Tibial nerve (tissue), 4 donors: ENCODE data around the gene RNF157. TPM values are rescaled to one million over a fixed set of nuclear protein-coding genes. Genes with fewer than 3 reads are reported as not detected.

Experiments used
- DNase-seq, 2 donors: peaks; one replicate each; pipeline ENCODE4 v3.0.0-alpha.2; 2019; ENCODE audit warnings: low spot score in 2 of 2
- H3K27ac ChIP-seq, 4 donors: fragments of 200-600 bp; sonication (generic) in 3 of 4; one replicate each; pipeline ENCODE4 v1.5.1; 2017 to 2019; ENCODE audit warnings: mild to moderate bottlenecking in 1 of 4
- H3K27me3 ChIP-seq, 2 donors: fragments of 200-600 bp; sonication (generic) in 1 of 2; one replicate each; pipeline versions ENCODE4 v1.5.1 to v1.6.0; 2017 to 2019
- H3K36me3 ChIP-seq, 3 donors: fragments of 200-600 bp; sonication (generic); one replicate each; pipeline ENCODE4 v1.5.1; 2018 to 2019
- H3K4me1 ChIP-seq, 4 donors: fragments of 200-600 bp; sonication (generic) in 3 of 4; one replicate each; pipeline ENCODE4 v1.5.1; 2017 to 2019
- H3K4me3 ChIP-seq, 4 donors: fragments of 200-600 bp; sonication (generic) in 3 of 4; one replicate each; pipeline ENCODE4 v1.5.1; 2017 to 2019; ENCODE audit warnings: mild to moderate bottlenecking in 1 of 4, moderate library complexity in 1 of 4
- H3K9me3 ChIP-seq, 4 donors: fragments of 200-600 bp; sonication (generic) in 3 of 4; one replicate each; pipeline ENCODE4 v1.5.1; 2017 to 2019
- CTCF ChIP-seq, 5 experiments: fragments of 200-600 bp in 3 of 5; fragments of 450-650 bp in 2 of 5; sonication (generic) in 3 of 5; IDR thresholded peaks; one replicate each; pipeline ENCODE4 v1.5.1; 2016 to 2019; ENCODE audit warnings: antibody characterized with exemption in 5 of 5, mild to moderate bottlenecking in 3 of 5, moderate library complexity in 2 of 5
- EP300 ChIP-seq, 2 donors: sonication (generic); formaldehyde crosslinking; IDR thresholded peaks; one replicate each; pipeline ENCODE4 v1.6.1; 2017; ENCODE audit warnings: antibody characterized with exemption in 2 of 2, mild to moderate bottlenecking in 1 of 2
- POLR2A ChIP-seq, 2 donors: fragments of 450-650 bp; IDR thresholded peaks; one replicate each; pipeline ENCODE4 v1.6.1; 2017; ENCODE audit warnings: antibody characterized with exemption in 2 of 2, mild to moderate bottlenecking in 2 of 2, moderate library complexity in 2 of 2
- WGBS, 2 donors: methylation state at CpG; one replicate each; pipeline ENCODE4 v1.1.5; 2018; 5-methylcytosine and 5-hydroxymethylcytosine counted together
- total RNA-seq, 4 donors: library from RNA; depleted of rRNA; stranded (reverse); fragments of >200 nt; gene quantifications; one replicate each; pipeline ENCODE4 v1.1.0, GENCODE V29; 2016

RNF157 gene
- total RNA-seq, 4 donors from 2014 or later: 11.1 to 18.9 (median 15.2) TPM

- Histone ChIP-seq H3K27me3 (peaks cover 0 to 66% of the 10 kb centered on the region in 2 donors), H3K27ac (no peak overlapping the region), H3K9me3 (no peaks in the 10 kb centered on the region), H3K36me3 (no peaks in the 10 kb centered on the region), H3K4me1 (peaks cover 0 to 3% (median 0%) of the 10 kb centered on the region in 4 donors), H3K4me3 (no peak overlapping the region)
- 49 to 52% methylated on average over 20 to 21 of the region's 21 CpGs for WGBS, 2 donors
- no peak for TF ChIP-seq POLR2A (IDR thresholded peaks at IDR 0.05)
- TF ChIP-seq CTCF (IDR thresholded peaks at IDR 0.05): no peak
- no peak for TF ChIP-seq EP300 (IDR thresholded peaks at IDR 0.05)
- DNase-seq: no peak
Observed at GRCh38 chr17:76131692-76132573, 108.4 kb downstream of the RNF157 start.

- no peaks in the 10 kb centered on the region for H3K36me3 ChIP-seq
- H3K27me3 ChIP-seq: peaks cover 0 to 59% of the 10 kb centered on the region in 2 donors
- DNase-seq: no peak
- TF ChIP-seq EP300 (IDR thresholded peaks at IDR 0.05) (no peak), CTCF (IDR thresholded peaks at IDR 0.05) (no peak), POLR2A (IDR thresholded peaks at IDR 0.05) (no peak)
- H3K9me3 ChIP-seq: no peaks in the 10 kb centered on the region
- WGBS, 2 donors: 54 to 57% methylated on average over 21 of the region's 21 CpGs
- no peak overlapping the region for H3K4me3 ChIP-seq
- no peak overlapping the region for H3K27ac ChIP-seq
- peaks cover 0 to 3% (median 0%) of the 10 kb centered on the region in 4 donors for H3K4me1 ChIP-seq
Observed at GRCh38 chr17:76131051-76131691, 109.1 kb downstream of the RNF157 start.

GRCh38 chr17:76130473-76130872 lies 109.8 kb downstream of the RNF157 start:
- H3K4me3 ChIP-seq: no peak overlapping the region
- DNase-seq: no peak
- 49 to 55% methylated on average over 12 to 13 of the region's 13 CpGs for WGBS, 2 donors
- H3K36me3 ChIP-seq: no peaks in the 10 kb centered on the region
- H3K9me3 ChIP-seq: no peaks in the 10 kb centered on the region
- peaks cover 0 to 52% of the 10 kb centered on the region in 2 donors for H3K27me3 ChIP-seq
- no peak for TF ChIP-seq POLR2A (IDR thresholded peaks at IDR 0.05)
- no peak for TF ChIP-seq EP300 (IDR thresholded peaks at IDR 0.05)
- no peak for TF ChIP-seq CTCF (IDR thresholded peaks at IDR 0.05)
- peaks cover 0 to 3% (median 0%) of the 10 kb centered on the region in 4 donors for H3K4me1 ChIP-seq
- H3K27ac ChIP-seq: no peak overlapping the region

GRCh38 chr17:76125922-76126321 lies 114.4 kb downstream of the RNF157 start:
- H3K9me3 ChIP-seq: no peaks in the 10 kb centered on the region
- peaks cover 0 to 14% (median 10%) of the 10 kb centered on the region in 4 donors for H3K4me1 ChIP-seq
- WGBS, 2 donors: 93 to 94% methylated on average over 1 of the region's 1 CpG
- no peak overlapping the region for H3K27ac ChIP-seq
- no peak for DNase-seq
- TF ChIP-seq CTCF (IDR thresholded peaks at IDR 0.05) (no peak), EP300 (IDR thresholded peaks at IDR 0.05) (no peak), POLR2A (IDR thresholded peaks at IDR 0.05) (no peak)
- H3K4me3 ChIP-seq: no peak overlapping the region
- H3K27me3 ChIP-seq: peaks cover 0 to 6% of the 10 kb centered on the region in 2 donors
- no peaks in the 10 kb centered on the region for H3K36me3 ChIP-seq

- no peak for DNase-seq
- no peak overlapping the region for H3K4me3 ChIP-seq
- no peak overlapping the region for H3K27ac ChIP-seq
- TF ChIP-seq EP300 (IDR thresholded peaks at IDR 0.05) (no peak), CTCF (IDR thresholded peaks at IDR 0.05) (no peak), POLR2A (IDR thresholded peaks at IDR 0.05) (no peak)
- peaks cover 0 to under 1% of the 10 kb centered on the region in 2 donors for H3K27me3 ChIP-seq
- 87% methylated on average over 5 of the region's 5 CpGs for WGBS, 2 donors
- peaks cover 0 to 14% (median 10%) of the 10 kb centered on the region in 4 donors for H3K4me1 ChIP-seq
- no peaks in the 10 kb centered on the region for H3K9me3 ChIP-seq
- no peaks in the 10 kb centered on the region for H3K36me3 ChIP-seq
Observed at GRCh38 chr17:76125391-76125675, 115.0 kb downstream of the RNF157 start.
